Stomach (tissue), 9 donors: ENCODE measurements around the gene PDE4B. TPM values are rescaled to one million over a fixed set of nuclear protein-coding genes. Genes with fewer than 3 reads are reported as not detected.

ENCODE experiments used
- DNase-seq, 2 donors: peaks; one replicate each; pipeline versions ENCODE4 v3.0.0 to v3.0.0-alpha.2; 2013 to 2019
- H3K27ac ChIP-seq, 5 donors: fragments of 200-600 bp in 4 of 5; sonication (generic) in 4 of 5; one replicate each; pipeline ENCODE4 v1.5.1; 2013 to 2019; ENCODE audit warnings: mild to moderate bottlenecking in 1 of 5, moderate library complexity in 1 of 5
- H3K27me3 ChIP-seq, 3 donors: fragments of 200-600 bp; sonication (generic); one replicate each; pipeline ENCODE4 v1.5.1; 2017 to 2019; ENCODE audit warnings: mixed run types in 1 of 3
- H3K36me3 ChIP-seq, 4 donors: fragments of 200-600 bp; sonication (generic); 1 replicate in 3 of 4; 2 replicates in 1 of 4; pipeline ENCODE4 v1.5.1; 2016 to 2019
- H3K4me1 ChIP-seq, 4 donors: fragments of 200-600 bp; sonication (generic); one replicate each; pipeline ENCODE4 v1.5.1; 2016 to 2019
- H3K4me3 ChIP-seq, 4 donors: fragments of 200-600 bp; sonication (generic) in 3 of 4; one replicate each; pipeline ENCODE4 v1.5.1; 2016 to 2019; ENCODE audit warnings: mild to moderate bottlenecking in 1 of 4
- H3K9me3 ChIP-seq, 4 donors: fragments of 200-600 bp; sonication (generic); one replicate each; pipeline ENCODE4 v1.5.1; 2016 to 2019
- EP300 ChIP-seq: sonication (generic); formaldehyde crosslinking; IDR thresholded peaks from one replicate; pipeline ENCODE4 v1.6.1; 2017; ENCODE audit warnings: antibody characterized with exemption
- POLR2A ChIP-seq, 4 donors: fragments of 450-650 bp; IDR thresholded peaks; one replicate each; pipeline ENCODE4 v1.6.1; 2016; ENCODE audit warnings: antibody characterized with exemption in 4 of 4, control low read depth in 2 of 4, mild to moderate bottlenecking in 1 of 4, moderate library complexity in 1 of 4
- POLR2AphosphoS5 ChIP-seq, 3 donors: sonication (generic); formaldehyde crosslinking; IDR thresholded peaks; one replicate each; pipeline ENCODE4 v1.6.1; 2016; ENCODE audit warnings: antibody characterized with exemption in 3 of 3
- WGBS, 5 donors: extraction: QIAGEN DNeasy Blood & Tissue Kit in 3 of 5; methylation state at CpG; one replicate each; pipeline versions ENCODE4 v1.1.5 to v1.1.7; 2013 to 2018; 5-methylcytosine and 5-hydroxymethylcytosine counted together
- intact Hi-C: fragments of 100-400 bp; cut with DNase I; formaldehyde crosslinking; loops from one replicate; pipeline ENCODE4 v1.15.1; 2023; ENCODE audit warnings: low total_unique reads
- polyA plus RNA-seq, 3 donors: library from polyadenylated mRNA; stranded (reverse); fragments of 200-250 nt; gene quantifications; one replicate each; pipeline ENCODE4 v1.2.3, GENCODE V29; 2013
- total RNA-seq, 5 donors: library from RNA; depleted of rRNA; stranded (reverse); fragments of >200 nt; gene quantifications; one replicate each; pipeline versions ENCODE4 v1.1.0 to v1.2.3, GENCODE V29; 2014 to 2016
- TF ChIP-seq, protein P1 (sequence below), 7 experiments: fragments of 450-650 bp in 4 of 7; fragments of 200-600 bp in 3 of 7; sonication (generic) in 3 of 7; IDR thresholded peaks; one replicate each; pipeline ENCODE4 v1.5.1; 2016 to 2019; ENCODE audit warnings: antibody characterized with exemption in 7 of 7, control low read depth in 2 of 7, mild to moderate bottlenecking in 1 of 7
- donor health status: healthy with polysubstance abuse.
- donor health status: Bipolar disorder and iron deficiency.
- donor health status: healthy.

Gene PDE4B
- total and polyA plus RNA-seq, 8 donors = 0.45 to 34.3 (median 3.2) TPM

GRCh38 chr1:66397192-66397591, 604.5 kb downstream of the PDE4B start:
- TF ChIP-seq EP300 (no peak), POLR2A (IDR thresholded peaks at IDR 0.05) (no peak), POLR2AphosphoS5 (IDR thresholded peaks at IDR 0.05) (no peak)
- TF ChIP-seq, protein P1, sequence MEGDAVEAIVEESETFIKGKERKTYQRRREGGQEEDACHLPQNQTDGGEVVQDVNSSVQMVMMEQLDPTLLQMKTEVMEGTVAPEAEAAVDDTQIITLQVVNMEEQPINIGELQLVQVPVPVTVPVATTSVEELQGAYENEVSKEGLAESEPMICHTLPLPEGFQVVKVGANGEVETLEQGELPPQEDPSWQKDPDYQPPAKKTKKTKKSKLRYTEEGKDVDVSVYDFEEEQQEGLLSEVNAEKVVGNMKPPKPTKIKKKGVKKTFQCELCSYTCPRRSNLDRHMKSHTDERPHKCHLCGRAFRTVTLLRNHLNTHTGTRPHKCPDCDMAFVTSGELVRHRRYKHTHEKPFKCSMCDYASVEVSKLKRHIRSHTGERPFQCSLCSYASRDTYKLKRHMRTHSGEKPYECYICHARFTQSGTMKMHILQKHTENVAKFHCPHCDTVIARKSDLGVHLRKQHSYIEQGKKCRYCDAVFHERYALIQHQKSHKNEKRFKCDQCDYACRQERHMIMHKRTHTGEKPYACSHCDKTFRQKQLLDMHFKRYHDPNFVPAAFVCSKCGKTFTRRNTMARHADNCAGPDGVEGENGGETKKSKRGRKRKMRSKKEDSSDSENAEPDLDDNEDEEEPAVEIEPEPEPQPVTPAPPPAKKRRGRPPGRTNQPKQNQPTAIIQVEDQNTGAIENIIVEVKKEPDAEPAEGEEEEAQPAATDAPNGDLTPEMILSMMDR (IDR thresholded peaks at IDR 0.05) = no peak
- no peak for DNase-seq
- no peaks in the 10 kb centered on the region for H3K27me3 ChIP-seq
- peaks cover 0 to 25% (median 6%) of the 10 kb centered on the region in 4 donors for H3K4me1 ChIP-seq
- WGBS, 5 donors = 78 to 93% (median 85%) methylated on average over 1 of the region's 1 CpG
- H3K27ac ChIP-seq = no peak overlapping the region
- no peak overlapping the region for H3K4me3 ChIP-seq
- intact Hi-C loops = no loop called here
- H3K36me3 ChIP-seq = no peaks in the 10 kb centered on the region
- H3K9me3 ChIP-seq = no peaks in the 10 kb centered on the region

DNA sequence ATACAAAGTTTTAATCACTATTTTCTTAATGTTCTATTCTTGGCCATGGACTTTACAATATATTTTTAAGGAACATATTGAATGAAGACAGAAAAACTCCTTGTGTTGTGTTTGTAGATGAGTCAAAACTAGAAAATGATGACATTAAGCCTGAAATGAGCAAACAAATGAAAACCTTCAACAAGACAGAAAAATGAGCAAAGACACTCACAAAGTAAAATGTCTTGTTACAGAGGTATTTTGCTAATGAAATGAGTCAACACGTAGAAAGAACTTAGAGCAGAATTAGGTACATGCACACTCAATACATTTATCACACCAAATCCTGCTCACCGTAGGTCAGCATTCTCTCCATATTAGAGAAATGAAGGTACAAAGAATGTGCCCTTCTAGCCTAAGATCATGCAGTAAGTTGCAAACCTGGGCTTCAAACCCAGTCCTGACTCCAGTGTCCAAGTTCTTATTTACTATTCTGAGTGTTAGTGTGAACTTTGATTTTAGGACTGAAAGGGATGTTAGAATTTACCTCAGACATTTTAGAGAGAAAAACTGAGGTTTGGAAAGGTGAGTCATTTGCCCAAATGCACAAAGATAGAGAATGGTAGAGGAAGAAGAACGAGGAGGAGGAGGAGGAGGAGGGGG, 607.3 kb downstream of the PDE4B start:
- Histone ChIP-seq H3K27ac (no peak overlapping the region), H3K36me3 (no peaks in the 10 kb centered on the region), H3K27me3 (no peaks in the 10 kb centered on the region), H3K4me3 (no peak overlapping the region), H3K9me3 (no peaks in the 10 kb centered on the region), H3K4me1 (peaks cover 0 to 21% (median 11%) of the 10 kb centered on the region in 4 donors)
- TF ChIP-seq POLR2AphosphoS5 (IDR thresholded peaks at IDR 0.05) (no peak), POLR2A (IDR thresholded peaks at IDR 0.05) (no peak), EP300 (no peak)
- TF ChIP-seq, protein P1 (IDR thresholded peaks at IDR 0.05) = no peak
- no peak for DNase-seq
- intact Hi-C loops = no loop called here
- 61 to 83% (median 75%) methylated on average over 2 to 3 of the region's 3 CpGs for WGBS, 5 donors

DNA sequence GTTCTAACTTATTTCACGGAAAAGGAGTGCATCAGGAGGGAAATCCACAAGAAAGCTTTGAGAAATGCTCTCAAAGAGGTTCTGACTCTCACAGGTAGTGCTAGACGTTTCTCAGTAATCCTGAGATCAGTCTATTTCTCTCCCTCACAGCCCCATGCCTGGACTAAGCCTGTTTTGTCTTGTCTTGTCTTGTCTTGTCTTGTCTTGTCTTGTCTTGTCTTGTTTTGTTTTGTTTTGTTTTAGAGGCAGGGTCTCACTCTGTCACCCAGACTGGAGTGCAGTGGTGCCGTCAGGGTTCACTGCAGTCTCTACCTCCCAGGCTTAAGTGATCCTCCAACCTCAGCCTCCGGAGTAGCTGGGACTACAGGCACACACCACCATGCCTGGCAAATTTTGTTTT, 608.0 kb downstream of the PDE4B start:
- no peaks in the 10 kb centered on the region for H3K9me3 ChIP-seq
- H3K27me3 ChIP-seq = no peaks in the 10 kb centered on the region
- WGBS, 5 donors = 87 to 96% (median 91%) methylated on average over 4 of the region's 4 CpGs
- DNase-seq = no peak
- H3K4me1 ChIP-seq = peaks cover 0 to 19% (median 8%) of the 10 kb centered on the region in 4 donors
- no peak for TF ChIP-seq EP300
- TF ChIP-seq, protein P1 (IDR thresholded peaks at IDR 0.05) = no peak
- TF ChIP-seq POLR2AphosphoS5 (IDR thresholded peaks at IDR 0.05) = no peak
- no peak for TF ChIP-seq POLR2A (IDR thresholded peaks at IDR 0.05)
- H3K4me3 ChIP-seq = no peak overlapping the region
- H3K36me3 ChIP-seq = no peaks in the 10 kb centered on the region
- intact Hi-C loops = no loop called here
- no peak overlapping the region for H3K27ac ChIP-seq

DNA sequence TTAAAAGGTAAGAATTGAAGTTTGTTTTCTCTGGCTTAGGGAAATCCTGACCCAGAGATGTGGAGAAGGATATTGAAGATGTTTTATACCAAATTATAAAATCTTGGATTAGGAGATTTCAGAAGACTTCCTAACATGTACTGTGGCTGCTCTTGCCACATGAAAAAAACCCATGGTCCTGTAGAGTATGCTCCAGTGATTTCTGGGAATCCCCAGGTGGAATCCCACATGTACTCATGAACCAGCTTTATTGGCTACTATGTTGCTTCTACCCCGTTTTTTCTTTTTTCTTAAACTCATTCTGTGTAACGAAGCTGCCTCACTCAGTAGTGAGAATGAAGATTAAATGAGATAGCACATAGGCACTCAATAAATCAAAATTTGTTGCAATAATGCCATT, 608.5 kb downstream of the PDE4B start:
- Histone ChIP-seq H3K27me3 (no peaks in the 10 kb centered on the region), H3K27ac (no peak overlapping the region), H3K4me1 (peaks cover 0 to 15% (median 7%) of the 10 kb centered on the region in 4 donors), H3K9me3 (no peaks in the 10 kb centered on the region), H3K4me3 (no peak overlapping the region), H3K36me3 (no peaks in the 10 kb centered on the region)
- intact Hi-C loops = no loop called here
- 75 to 84% (median 76%) methylated on average over 2 of the region's 2 CpGs for WGBS, 5 donors
- DNase-seq = no peak
- TF ChIP-seq POLR2A (IDR thresholded peaks at IDR 0.05) (no peak), EP300 (no peak), POLR2AphosphoS5 (IDR thresholded peaks at IDR 0.05) (no peak)
- TF ChIP-seq, protein P1 (IDR thresholded peaks at IDR 0.05) = no peak
